Limb (tissue), 2 donors: Measurements from ENCODE around the gene MIER2.

ENCODE experiments used
- DNase-seq, 2 donors: peaks; one replicate each; pipeline ENCODE4 v3.0.0-alpha.2; 2016; ENCODE audit errors: extremely low spot score in 2 of 2

MIER2 gene

DNA sequence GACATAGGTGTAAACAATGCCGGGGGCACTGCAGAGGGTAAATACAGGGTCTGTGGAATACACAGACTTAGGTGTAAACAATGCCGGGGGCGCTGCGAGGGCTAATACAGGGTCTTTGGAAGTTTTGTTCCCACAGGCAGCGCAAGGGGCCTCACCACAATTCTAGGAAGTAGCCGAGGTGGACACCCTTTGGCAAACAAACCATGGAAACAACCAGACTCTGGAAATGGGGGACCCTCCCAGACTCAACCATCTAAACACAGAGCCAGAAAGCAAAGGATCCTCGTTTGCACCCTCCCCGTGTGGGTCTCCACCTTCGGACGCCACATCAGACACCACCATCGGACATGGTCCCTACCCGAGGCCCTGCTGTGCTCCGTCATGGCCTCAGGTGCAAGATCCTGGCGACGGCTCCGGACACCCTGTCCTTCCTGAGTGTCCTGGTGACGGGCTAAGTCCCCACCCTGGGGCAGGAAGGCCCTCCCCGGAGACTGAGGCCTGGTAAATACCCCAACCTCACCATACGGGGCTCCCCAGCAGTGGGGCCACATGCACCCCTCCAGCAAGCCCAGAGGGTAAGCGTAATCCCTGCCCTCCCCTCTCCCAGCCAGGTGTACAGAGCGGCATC is 36.7 kb downstream of the MIER2 start:
- DNase-seq = no peak

DNA sequence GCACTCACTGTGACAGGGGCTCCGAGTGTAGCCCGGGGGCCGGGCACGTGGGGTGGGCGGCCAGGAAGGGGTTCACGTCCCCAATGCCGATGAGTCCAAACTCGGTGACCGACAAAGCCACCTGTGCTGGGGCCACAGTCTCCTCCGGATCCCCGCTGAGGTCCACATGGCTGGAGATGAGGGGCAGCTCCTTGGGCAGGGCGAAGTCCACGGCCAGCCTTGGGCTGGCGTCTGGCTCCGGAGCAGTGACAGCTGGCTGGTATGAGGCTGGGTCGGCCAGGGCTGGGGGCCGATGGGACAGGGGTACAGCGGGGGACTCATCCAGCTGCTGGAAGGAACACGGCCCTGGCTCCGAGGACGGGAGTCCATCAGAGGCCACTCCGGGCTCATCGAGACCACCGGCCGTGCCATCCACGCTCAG is 37.5 kb downstream of the MIER2 start:
- no peak for DNase-seq

DNA sequence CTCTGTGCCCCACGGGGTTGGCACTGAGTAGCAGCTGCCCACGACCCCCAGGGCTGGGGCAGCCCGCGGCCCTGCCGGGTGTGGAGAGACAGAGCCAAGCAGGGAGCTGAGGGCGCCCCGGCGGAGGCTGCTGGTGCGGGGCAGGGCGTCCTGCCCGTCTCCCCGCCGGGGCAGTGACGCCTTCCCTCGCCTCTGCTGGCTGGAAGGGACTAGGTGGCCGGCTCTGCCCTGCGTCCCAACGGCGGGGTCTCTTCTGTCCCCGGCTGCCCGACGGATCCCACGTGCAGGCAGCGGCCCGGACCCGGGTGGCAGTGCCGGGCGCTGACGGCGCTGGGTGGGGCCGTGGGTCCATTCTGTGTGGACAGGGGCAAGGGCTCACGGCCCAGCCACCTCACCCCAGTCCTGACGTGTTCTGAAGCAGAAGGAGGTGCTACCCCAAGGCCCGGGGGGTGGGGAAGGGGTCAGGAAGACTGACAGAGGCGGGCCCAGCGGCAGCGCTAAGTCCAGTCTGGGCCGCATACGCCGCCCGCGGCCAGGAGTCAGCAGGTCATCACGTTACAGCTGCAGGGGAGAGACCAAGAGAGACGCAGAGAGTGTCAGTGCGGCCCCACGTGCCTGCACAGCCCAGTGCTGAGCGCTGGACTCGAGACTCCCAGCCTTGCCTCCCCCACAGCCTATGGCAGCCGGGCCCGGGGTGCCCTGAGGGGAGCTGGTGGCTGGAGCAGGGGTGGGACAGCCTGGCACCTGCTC is 38.3 kb downstream of the MIER2 start:
- DNase-seq = no peak

DNA sequence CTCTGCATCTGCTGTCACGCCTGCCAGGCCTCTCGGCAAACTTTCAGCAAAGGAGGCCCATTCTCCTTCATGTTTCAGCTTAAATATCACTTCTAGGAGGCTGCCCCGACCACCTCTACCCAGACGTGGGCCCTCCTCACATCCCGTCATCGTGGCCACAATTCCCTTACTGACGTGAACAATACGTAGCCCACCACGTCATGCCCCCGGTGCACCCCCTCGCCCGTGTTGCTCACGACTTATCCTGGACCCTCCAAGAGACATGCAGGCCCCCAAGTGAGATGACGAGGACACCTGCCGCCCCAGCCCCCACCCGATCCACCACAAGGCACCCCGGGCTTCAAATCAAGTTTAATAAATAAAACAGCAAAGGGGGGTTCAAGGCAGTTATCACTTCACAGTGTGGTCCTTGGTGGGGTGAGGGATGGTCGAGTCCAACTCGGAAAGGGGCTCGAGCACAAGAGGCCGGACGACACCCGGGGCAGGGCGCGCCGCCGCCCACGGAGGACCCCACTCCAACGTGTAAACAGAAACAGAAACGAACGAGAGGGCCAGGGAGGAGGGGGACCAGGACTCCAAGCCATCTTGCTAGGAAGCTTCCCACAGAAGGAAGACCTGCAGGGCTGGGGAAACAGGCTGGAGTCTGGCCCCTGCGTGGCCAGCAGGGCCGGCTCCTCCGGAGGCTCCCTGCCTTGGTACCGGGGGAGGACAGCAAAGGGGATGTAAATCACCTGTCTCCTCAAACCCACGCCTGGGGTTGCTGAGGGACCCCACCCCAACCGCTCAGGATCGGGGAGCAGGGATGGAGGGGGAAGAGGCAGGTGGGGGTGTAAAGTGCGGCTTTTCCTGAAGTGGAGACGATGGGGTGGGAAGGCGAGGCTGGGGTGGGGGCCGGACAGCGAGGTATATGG is 39.1 kb downstream of the MIER2 start:
- DNase-seq = no peak

GRCh38 chr19:296476-297225 is 47.9 kb downstream of the MIER2 start:
- DNase-seq = no peak

- DNase-seq = no peak
Observed at GRCh38 chr19:295687-296370, 48.8 kb downstream of the MIER2 start.

- DNase-seq = peak in 1 of 2 donors; percentile 60
Observed at GRCh38 chr19:294946-295686, 49.5 kb downstream of the MIER2 start.

DNA sequence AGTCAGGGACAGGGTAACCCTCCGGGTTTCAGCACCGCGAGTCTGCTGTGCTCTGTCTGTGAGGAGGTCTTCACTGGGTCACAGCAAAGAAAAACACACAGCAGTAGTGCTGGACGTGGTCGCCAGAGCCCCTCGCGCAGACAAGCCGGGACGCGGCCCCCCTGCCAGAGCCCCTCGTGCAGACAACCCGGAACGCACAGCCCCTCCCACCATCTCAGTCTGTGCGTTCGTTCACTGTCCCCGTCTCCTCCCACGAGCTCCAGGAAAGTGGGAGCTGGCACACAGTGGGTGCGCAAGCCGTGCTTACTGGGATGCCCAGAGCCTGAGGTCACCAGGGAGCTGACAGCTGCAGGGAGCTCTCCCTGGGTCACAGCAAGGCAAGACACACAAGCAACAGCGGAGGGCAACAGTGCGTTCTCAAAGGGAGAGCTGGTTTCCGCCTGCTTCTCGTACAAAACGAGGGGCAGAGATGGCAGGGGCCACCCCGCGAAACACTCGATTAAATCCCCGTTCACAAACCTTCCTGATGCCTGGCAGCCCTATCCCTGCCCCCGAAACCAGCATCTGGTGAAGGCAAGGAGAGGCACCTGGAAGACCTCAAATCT is 50.2 kb downstream of the MIER2 start:
- DNase-seq = no peak

- no peak for DNase-seq
Observed at GRCh38 chr19:293436-294110, 51.0 kb downstream of the MIER2 start.

- DNase-seq = no peak
Observed at GRCh38 chr19:292951-293350, 51.6 kb downstream of the MIER2 start.

GRCh38 chr19:292281-292884 is 52.2 kb downstream of the MIER2 start:
- DNase-seq = no peak

DNA sequence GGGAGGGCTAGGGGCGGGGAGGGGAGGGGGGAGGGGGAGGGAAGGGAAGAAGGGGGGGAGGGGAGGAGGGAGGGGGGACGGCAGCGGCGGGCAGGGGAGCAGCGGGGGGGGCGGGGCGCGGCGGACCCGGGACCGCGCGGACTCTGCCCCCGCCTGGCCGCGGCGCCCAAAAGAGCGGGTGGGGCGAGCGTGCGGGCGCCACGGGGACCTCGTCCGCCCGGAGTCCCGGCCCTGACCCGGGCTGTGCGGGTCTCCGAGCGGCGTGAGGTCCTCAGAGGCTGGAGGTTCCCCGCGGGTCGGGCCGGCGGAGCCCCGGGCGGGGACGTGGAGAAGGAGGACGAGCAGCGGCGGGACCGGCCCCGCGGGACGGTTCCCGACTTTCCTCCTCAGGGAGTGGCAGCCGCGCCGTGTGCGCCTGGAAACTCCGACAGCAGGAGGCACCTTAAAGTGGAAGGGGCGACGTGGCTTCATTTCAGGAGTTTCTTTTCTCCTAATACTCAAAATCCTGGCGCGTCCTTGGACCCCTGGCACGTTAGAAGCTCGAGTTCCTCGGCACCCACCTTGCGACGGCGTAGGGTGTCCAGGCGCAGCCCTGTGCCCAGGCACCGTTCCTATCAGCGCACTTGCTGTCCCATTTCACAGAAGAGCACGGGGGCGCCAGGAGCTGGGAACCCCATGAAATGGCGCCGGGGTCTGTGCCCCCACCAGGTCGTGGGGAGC is 52.9 kb downstream of the MIER2 start:
- no peak for DNase-seq

GRCh38 chr19:291006-291521 is 53.5 kb downstream of the MIER2 start, which contains the start of gene PLPP2:
Gene PLPP2 (minus strand): TSS chr19:291403. CDS start chr19:291336, 67 bp downstream.
- DNase-seq = peak in 1 of 2 donors; percentile 48

- no peak for DNase-seq
Observed at GRCh38 chr19:290372-291005, 54.1 kb downstream of the MIER2 start.

GRCh38 chr19:289651-290371 is 54.8 kb downstream of the MIER2 start:
- DNase-seq = peak in 1 of 2 donors; percentile 26

GRCh38 chr19:288911-289310 is 55.7 kb downstream of the MIER2 start:
- no peak for DNase-seq
